Stimulated activated CD8-positive, alpha-beta memory T cell treated with anti-CD3 and anti-CD28 coated beads, Interleukin-7, amount 100 ng/mL, for 24 hours (primary cell): ENCODE data around the gene ZNF280A.

Experiments used
- DNase-seq: peaks from one replicate; pipeline ENCODE4 v3.0.0-alpha.2; 2020; ENCODE audit warnings: low read depth

The ZNF280A gene

DNA sequence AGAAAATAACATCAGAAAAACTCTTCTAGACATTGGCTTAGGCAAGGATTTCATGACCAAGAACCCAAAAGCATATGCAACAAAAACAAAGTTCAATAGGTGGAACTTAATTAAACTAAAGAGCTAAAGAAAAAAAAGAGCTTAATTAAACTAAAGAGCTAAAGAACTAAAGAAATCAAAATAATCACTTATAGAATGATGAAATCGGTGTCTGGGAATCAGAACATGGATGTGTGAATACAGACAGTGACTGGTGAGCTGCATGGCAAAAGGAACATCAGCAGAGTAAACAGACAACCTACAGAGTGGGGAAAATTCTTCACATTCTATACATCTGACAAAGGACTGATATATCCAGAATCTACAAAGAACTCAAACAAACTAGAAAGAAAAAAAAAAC, 53.0 kb downstream of the ZNF280A start:
- no peak for DNase-seq

DNA sequence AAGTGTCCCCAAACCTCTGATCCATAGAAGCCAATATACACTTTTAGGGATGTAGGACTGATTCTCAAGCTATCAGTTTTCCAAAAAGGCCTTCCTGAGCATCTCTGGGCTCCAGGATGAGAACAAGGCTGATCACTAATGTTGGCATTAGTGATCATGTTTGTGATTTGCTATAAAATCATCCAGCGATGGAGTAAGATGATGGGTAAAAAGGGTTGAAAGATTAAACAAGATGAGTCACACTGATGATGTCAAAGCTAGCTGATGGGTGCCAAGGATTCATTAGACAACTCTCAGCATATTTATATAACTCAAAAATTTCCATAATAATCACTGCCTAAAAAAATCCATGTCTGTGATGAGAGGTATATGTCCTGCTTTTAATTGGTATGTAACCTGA, 54.3 kb downstream of the ZNF280A start:
- no peak for DNase-seq

GRCh38 chr22:22465094-22465602, 54.9 kb downstream of the ZNF280A start:
- no peak for DNase-seq

DNA sequence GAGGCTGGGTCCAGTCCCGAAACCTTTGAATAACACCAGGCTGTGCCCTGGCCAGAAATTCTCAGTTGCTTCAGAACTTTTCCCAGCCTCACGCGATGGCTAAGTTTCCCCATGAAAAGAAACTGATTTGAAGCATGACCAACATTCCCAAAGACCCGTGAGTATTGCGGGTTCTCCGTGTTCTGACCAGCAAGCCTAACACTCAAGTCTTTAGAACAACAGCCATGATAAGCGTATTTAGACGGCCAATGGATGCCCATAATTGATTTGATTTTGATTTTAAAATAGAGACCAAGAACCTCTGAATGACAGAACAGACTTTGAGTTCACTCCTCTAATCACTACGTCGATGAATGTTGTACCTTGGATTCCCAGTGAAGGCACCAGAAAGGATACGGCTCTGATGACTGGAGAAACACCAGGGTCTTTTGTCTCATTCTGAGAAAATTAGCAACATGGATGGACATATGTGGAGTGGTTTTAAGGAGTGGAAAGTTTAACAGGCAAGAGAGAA, 55.5 kb downstream of the ZNF280A start:
- DNase-seq: no peak

DNA sequence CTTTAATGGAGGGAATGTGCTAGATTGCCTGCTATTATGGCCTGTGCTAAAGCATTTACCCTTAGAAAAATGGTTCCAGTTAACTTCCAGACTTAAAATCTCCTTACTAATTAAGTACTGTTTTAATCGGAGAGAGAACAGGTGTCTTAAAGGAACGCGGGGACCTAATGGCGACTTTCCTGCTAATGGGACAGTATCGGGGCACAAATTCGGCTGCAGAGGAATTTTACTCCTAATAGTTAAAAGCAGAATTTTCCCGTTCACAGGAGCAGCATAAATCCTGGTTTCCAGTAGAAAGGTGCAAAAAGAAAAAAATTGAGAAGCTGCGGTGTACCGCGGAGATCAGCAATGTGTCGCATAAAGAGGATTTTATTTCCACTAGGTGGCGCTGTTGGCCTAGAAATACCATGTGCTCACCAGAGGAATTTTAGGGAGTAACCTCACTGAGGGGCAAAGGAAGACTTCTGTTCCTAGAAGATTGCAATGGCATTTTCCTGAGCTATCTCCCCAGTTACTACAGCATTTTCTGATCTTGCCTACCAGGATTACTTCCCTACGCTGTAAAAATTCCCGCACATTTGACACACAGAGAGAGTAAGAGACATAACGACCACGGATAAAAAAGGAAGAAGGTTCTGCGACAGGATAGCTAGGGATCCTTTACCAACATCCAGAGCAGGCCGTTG, 56.1 kb downstream of the ZNF280A start:
- DNase-seq: peak; percentile 9
